Neural cell (in vitro differentiated cells): ENCODE measurements around the gene MARK2.

Source experiments
- CTCF ChIP-seq: fragments of 450-650 bp; IDR thresholded peaks from 2 replicates; pipeline ENCODE4 v1.5.1; 2014; ENCODE audit warnings: antibody characterized with exemption, mild to moderate bottlenecking, moderate library complexity; ENCODE audit not compliant: poor library complexity, severe bottlenecking
- EP300 ChIP-seq: fragments of 450-650 bp; conservative IDR thresholded peaks from 2 replicates; pipeline ENCODE4 v1.6.1; 2014; ENCODE audit warnings: antibody characterized with exemption, mild to moderate bottlenecking, moderate library complexity; ENCODE audit not compliant: poor library complexity, severe bottlenecking
- EZH2 ChIP-seq: fragments of 200-600, 300-800 bp; shearing (Covaris generic), sonication (generic); IDR thresholded peaks from 2 replicates; pipeline ENCODE4 v1.6.1; 2014; ENCODE audit warnings: antibody characterized with exemption, low read length, borderline replicate concordance, mild to moderate bottlenecking; ENCODE audit not compliant: insufficient read depth, poor library complexity, severe bottlenecking
- MXI1 ChIP-seq: fragments of 450-650 bp; conservative IDR thresholded peaks from 2 replicates; pipeline ENCODE4 v1.6.1; 2014; ENCODE audit warnings: antibody characterized with exemption, mild to moderate bottlenecking; ENCODE audit not compliant: poor library complexity, severe bottlenecking
- POLR2AphosphoS5 ChIP-seq: IDR thresholded peaks from 2 replicates; pipeline ENCODE4 v1.6.1; 2012
- RAD21 ChIP-seq: fragments of 450-650 bp; conservative IDR thresholded peaks from 2 replicates; pipeline ENCODE4 v1.6.1; 2014; ENCODE audit warnings: antibody characterized with exemption, mild to moderate bottlenecking, moderate library complexity
- SMC3 ChIP-seq: fragments of 450-650 bp; conservative IDR thresholded peaks from 2 replicates; pipeline ENCODE4 v1.6.1; 2014; ENCODE audit warnings: antibody characterized with exemption, mild to moderate bottlenecking, moderate library complexity; ENCODE audit not compliant: poor library complexity
- TAF1 ChIP-seq: IDR thresholded peaks from 2 replicates; pipeline ENCODE4 v1.6.1; 2012; ENCODE audit warnings: low read depth

GRCh38 chr11:63831326-63831725, 7.6 kb upstream of the MARK2 start:
- TF ChIP-seq EZH2: no peak
- no peak for TF ChIP-seq CTCF
- no peak for TF ChIP-seq POLR2AphosphoS5
- no peak for TF ChIP-seq MXI1
- TF ChIP-seq TAF1: no peak
- TF ChIP-seq RAD21: no peak
- TF ChIP-seq SMC3: no peak
- no peak for TF ChIP-seq EP300
